OCI-LY1 (cell line): ENCODE results near the gene TFB2M.

ENCODE experiments used
- CTCF ChIP-seq: fragments of 200-600 bp; sonication (generic), shearing (Covaris generic); IDR thresholded peaks from 2 replicates; pipeline ENCODE4 v1.5.1; 2017; ENCODE audit warnings: mild to moderate bottlenecking, antibody characterized with exemption, low read length, moderate library complexity, mixed read lengths
- EZH2 ChIP-seq: fragments of 200-600 bp; sonication (generic), shearing (Covaris generic); IDR thresholded peaks from 2 replicates; pipeline ENCODE4 v1.8.0; 2017; ENCODE audit warnings: borderline replicate concordance, mixed run types, mild to moderate bottlenecking, antibody characterized with exemption, low read length, moderate library complexity, mixed read lengths

DNA sequence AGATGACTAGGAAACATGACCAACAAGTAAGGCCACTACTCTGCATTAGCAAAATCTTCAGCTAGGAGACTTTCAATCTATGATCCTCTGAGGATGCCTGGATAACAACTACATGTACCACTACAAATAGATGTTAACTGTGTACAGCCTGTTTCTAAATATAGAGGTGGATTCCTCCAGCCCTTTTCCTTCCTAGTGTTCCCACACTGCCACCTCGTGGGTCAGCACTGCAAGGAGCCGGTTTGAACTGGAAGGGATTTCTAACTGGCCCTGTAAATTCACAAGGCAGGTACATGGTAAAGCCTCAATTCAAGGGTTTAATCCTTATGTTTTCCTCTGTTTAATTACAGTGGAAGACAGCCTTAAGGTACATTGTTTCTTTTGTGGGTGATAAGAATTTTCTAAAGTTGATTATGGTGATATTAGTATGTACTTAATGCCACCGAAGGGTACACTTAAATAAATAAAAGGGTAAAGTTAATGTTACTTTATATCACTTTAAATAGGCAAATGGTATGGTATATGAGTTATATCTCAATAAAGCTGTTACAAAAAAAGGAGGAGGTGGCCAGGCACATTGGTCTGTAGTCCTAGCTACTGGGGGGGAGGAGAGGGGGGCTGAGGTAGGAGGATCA lies 73.3 kb downstream of the TFB2M start:
- TF ChIP-seq CTCF: peak; percentile 64
- no peak for TF ChIP-seq EZH2
